Measurements from ENCODE around the gene NFASC. TPM values are rescaled to one million over a fixed set of nuclear protein-coding genes. Genes with fewer than 3 reads are reported as not detected.

Gene NFASC
- total and polyA plus RNA-seq, 2 experiments from 2014 or later: 3.9 to 11.7 TPM

DNA sequence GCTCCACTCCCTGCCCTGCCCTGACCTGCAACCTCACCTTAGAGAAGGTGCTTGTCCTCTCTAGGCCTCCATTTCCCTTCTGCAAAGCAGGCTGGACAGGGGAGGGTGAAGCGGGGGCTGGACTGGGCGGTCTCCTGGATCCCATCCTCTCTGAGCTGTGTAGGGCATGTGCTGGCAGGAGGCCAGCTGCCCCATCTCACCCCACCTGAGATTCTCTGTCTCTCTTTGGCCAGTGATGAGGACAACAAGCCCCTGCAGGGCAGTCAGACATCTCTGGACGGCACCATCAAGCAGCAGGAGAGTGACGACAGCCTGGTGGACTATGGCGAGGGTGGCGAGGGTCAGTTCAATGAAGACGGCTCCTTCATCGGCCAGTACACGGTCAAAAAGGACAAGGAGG, 145.4 kb downstream of the NFASC start (continued):
- TF ChIP-seq EZH2 (IDR thresholded peaks at IDR 0.05; ENCODE audit: low read depth, unreplicated experiment) (no peak), CREB1 (CRISPR knock-in tag; IDR thresholded peaks at IDR 0.05; ENCODE audit: low read depth) (no peak), EZH2phosphoT487 (IDR thresholded peaks at IDR 0.05; ENCODE audit: unreplicated experiment) (no peak)
- TF ChIP-seq, protein P1, sequence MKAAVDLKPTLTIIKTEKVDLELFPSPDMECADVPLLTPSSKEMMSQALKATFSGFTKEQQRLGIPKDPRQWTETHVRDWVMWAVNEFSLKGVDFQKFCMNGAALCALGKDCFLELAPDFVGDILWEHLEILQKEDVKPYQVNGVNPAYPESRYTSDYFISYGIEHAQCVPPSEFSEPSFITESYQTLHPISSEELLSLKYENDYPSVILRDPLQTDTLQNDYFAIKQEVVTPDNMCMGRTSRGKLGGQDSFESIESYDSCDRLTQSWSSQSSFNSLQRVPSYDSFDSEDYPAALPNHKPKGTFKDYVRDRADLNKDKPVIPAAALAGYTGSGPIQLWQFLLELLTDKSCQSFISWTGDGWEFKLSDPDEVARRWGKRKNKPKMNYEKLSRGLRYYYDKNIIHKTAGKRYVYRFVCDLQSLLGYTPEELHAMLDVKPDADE (IDR thresholded peaks at IDR 0.05): no peak
- TF ChIP-seq, protein P2, sequence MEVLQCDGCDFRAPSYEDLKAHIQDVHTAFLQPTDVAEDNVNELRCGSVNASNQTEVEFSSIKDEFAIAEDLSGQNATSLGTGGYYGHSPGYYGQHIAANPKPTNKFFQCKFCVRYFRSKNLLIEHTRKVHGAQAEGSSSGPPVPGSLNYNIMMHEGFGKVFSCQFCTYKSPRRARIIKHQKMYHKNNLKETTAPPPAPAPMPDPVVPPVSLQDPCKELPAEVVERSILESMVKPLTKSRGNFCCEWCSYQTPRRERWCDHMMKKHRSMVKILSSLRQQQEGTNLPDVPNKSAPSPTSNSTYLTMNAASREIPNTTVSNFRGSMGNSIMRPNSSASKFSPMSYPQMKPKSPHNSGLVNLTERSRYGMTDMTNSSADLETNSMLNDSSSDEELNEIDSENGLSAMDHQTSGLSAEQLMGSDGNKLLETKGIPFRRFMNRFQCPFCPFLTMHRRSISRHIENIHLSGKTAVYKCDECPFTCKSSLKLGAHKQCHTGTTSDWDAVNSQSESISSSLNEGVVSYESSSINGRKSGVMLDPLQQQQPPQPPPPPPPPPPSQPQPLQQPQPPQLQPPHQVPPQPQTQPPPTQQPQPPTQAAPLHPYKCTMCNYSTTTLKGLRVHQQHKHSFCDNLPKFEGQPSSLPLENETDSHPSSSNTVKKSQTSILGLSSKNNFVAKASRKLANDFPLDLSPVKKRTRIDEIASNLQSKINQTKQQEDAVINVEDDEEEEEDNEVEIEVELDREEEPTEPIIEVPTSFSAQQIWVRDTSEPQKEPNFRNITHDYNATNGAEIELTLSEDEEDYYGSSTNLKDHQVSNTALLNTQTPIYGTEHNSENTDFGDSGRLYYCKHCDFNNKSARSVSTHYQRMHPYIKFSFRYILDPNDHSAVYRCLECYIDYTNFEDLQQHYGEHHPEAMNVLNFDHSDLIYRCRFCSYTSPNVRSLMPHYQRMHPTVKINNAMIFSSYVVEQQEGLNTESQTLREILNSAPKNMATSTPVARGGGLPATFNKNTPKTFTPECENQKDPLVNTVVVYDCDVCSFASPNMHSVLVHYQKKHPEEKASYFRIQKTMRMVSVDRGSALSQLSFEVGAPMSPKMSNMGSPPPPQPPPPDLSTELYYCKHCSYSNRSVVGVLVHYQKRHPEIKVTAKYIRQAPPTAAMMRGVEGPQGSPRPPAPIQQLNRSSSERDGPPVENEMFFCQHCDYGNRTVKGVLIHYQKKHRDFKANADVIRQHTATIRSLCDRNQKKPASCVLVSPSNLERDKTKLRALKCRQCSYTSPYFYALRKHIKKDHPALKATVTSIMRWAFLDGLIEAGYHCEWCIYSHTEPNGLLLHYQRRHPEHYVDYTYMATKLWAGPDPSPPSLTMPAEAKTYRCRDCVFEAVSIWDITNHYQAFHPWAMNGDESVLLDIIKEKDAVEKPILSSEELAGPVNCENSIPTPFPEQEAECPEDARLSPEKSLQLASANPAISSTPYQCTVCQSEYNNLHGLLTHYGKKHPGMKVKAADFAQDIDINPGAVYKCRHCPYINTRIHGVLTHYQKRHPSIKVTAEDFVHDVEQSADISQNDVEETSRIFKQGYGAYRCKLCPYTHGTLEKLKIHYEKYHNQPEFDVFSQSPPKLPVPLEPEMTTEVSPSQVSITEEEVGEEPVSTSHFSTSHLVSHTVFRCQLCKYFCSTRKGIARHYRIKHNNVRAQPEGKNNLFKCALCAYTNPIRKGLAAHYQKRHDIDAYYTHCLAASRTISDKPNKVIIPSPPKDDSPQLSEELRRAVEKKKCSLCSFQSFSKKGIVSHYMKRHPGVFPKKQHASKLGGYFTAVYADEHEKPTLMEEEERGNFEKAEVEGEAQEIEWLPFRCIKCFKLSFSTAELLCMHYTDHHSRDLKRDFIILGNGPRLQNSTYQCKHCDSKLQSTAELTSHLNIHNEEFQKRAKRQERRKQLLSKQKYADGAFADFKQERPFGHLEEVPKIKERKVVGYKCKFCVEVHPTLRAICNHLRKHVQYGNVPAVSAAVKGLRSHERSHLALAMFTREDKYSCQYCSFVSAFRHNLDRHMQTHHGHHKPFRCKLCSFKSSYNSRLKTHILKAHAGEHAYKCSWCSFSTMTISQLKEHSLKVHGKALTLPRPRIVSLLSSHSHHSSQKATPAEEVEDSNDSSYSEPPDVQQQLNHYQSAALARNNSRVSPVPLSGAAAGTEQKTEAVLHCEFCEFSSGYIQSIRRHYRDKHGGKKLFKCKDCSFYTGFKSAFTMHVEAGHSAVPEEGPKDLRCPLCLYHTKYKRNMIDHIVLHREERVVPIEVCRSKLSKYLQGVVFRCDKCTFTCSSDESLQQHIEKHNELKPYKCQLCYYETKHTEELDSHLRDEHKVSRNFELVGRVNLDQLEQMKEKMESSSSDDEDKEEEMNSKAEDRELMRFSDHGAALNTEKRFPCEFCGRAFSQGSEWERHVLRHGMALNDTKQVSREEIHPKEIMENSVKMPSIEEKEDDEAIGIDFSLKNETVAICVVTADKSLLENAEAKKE (CRISPR knock-in tag; IDR thresholded peaks at IDR 0.05): no peak

DNA sequence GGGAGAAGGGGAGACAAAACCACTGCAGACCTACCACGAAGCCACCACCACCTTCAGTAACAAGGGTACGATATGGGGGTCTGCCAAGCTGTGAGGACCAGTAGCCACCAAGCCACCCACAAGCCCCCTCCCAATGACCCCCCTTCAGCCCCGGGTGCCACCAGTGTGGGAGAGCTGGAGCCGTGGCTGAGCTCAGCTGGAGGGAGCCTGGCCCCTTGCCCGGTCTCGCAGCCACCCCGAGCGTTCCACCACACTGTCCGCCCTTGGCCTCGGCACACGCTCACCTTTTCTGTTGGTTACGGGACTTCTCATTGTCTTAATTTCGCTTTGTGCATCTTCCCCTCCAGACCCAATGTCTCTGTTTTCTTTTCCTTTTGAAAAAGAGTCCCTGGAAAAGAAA, 145.9 kb downstream of the NFASC start:
- H3K4me2 ChIP-seq: no peak overlapping the region
- no peak overlapping the region; the same call in 2 of the 3 replicates for H3K4me3 Mint-ChIP-seq
- no peaks in the 10 kb centered on the region for H3K9me2 ChIP-seq (ENCODE audit: insufficient read depth)
- H3K27ac ChIP-seq (ENCODE audit: low read depth): no peak overlapping the region
- H3K4me1 Mint-ChIP-seq: peaks cover 30% of the 10 kb centered on the region
- no peak for TF ChIP-seq CREB1 (CRISPR knock-in tag; IDR thresholded peaks at IDR 0.05; ENCODE audit: low read depth)
- no peak for TF ChIP-seq ZNF114 (CRISPR knock-in tag; IDR thresholded peaks at IDR 0.05)
- peaks cover 4% of the 10 kb centered on the region for H3K27me3 Mint-ChIP-seq (ENCODE audit: insufficient read depth, low read depth, poor library complexity)
- H4K20me1 ChIP-seq (replicated peaks; ENCODE audit: insufficient read depth): no peaks in the 10 kb centered on the region
- no peak overlapping the region for H3K27ac Mint-ChIP-seq
- no peak for ATAC-seq
- no peaks in the 10 kb centered on the region; the same call in 1 of the 2 replicates for H3F3A ChIP-seq (replicated peaks; ENCODE audit: low read depth)
- no peaks in the 10 kb centered on the region for H3K36me3 ChIP-seq (ENCODE audit: insufficient read depth)
- no peaks in the 10 kb centered on the region for H3K79me2 ChIP-seq (replicated peaks; ENCODE audit: insufficient read depth)
- no peaks in the 10 kb centered on the region for H3K9me3 Mint-ChIP-seq
- H2AFZ ChIP-seq: no peak overlapping the region
- H3K4me1 ChIP-seq (ENCODE audit: insufficient read depth): no peaks in the 10 kb centered on the region
- H3K36me3 Mint-ChIP-seq (ENCODE audit: low read depth): no peaks in the 10 kb centered on the region
- H3K4me3 ChIP-seq: no peak overlapping the region
- DNase-seq (ENCODE audit: low spot score): no peak
- H3K27me3 ChIP-seq (ENCODE audit: insufficient read depth): no peaks in the 10 kb centered on the region
